HG03520 (cell line): ENCODE measurements around the gene MNAT1.
"Not testable (repeated sequence)": the region's sequence is repeated elsewhere in the genome, so short reads cannot be mapped to it uniquely, and the experiment has no call there.

Source experiments
- ATAC-seq: cut with Tn5 transposase; IDR thresholded peaks from one replicate; pipeline ENCODE4 v1.9.1; 2021; ENCODE audit warnings: mild to moderate bottlenecking, moderate library complexity; ENCODE audit not compliant: unreplicated experiment

The MNAT1 gene

GRCh38 chr14:60734465-60735242 is at the start of gene MNAT1:
Gene MNAT1 (plus strand): TSS chr14:60734761. CDS start chr14:60734863, 102 bp downstream.
- peak; percentile 94 for ATAC-seq

DNA sequence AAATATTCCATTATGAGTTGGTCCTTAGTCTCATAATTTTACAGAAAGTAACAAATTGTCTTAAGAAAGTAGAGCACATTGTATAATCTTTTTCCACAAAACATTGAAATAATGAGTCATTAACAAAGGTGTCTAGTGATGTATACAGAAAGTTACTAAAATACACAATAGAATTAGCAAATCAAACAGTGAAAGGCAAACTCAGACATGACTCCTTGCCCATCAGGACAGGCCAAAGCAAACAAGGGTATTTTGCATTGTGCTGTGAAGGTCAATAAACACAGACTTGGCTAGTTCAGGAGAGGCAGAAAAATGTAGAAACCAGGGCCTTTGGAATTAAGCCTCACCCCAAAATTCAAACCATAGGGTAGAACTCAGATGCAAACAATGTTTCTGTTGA is 47.7 kb upstream of the MNAT1 start:
- ATAC-seq = no peak

DNA sequence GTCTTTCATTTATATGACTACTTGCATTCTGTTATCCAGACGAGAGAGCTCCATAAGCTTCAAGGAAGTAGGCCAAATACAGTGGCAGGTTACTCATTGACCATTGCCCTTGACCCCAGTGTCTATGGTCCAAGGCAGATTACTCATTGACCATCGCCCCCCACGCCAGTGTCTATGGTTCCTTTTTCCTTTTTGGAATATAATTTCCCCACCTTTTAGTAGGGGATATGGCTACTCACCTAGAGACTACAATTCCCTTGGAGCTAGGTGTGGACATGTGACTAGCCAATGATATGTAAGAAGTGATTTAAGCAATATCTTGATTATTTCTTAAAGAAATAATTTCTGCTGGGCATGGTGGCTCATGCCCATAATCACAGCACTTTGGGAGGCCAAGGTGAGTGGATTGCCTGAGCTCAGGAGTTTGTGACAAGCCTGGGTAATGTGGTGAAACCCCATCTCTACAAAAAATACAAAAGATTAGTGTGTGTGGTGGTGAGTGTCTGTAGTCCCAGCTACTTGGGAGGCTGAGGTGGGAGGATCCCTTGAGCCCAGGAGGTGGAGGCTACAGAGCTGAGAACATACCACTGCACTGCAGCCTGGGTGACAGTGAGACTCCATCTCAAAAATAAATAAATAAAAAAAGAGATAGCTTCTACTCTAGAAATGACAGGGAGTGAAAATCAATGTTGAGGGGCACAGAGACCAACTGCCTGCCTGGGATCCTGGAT is 43.0 kb upstream of the MNAT1 start:
- no peak for ATAC-seq

DNA sequence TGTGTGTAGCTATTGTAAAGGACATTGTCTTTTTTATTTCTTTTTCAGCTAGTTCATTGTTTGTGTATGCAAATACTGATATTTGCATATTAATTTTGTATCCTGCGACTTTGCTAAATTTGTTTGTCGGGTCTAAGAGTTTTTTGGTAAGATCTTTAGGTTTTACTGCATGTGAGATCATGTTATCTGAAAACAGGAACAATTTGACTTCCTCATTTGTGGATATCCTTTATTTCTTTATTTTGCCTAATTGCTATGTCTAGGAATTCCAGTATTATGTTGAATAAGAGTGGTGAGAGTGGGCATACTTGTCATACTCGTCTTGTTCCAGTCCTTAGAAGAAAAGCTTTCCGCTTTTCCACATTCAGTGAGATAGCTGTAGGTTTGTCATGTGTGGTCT is 39.2 kb upstream of the MNAT1 start:
- no peak for ATAC-seq

GRCh38 chr14:60700598-60700997 is 34.0 kb upstream of the MNAT1 start:
- no peak for ATAC-seq

GRCh38 chr14:60705100-60705499 is 29.5 kb upstream of the MNAT1 start:
- ATAC-seq = no peak

DNA sequence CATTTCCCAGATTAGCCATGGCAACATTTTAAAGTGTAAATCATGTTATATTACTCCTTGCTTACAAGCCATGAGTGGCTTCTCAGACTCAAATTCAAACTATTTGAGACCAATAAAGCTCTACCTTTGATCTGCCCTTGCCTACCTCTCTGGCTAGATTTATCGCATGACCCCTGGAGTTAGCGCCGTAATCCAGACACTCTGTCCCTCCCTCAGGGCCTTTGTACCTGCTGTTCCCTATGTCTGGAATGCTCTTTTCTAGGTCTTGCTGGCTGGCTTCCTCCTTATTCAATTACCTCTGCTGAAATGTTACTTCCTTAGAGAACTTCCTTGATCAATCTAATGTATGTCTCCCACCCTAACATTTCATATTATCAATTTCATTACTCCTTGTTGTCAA is 26.7 kb upstream of the MNAT1 start:
- no peak for ATAC-seq

- no peak for ATAC-seq
These were observed 24.1 kb upstream of the MNAT1 start for GRCh38 chr14:60710494-60710893.

DNA sequence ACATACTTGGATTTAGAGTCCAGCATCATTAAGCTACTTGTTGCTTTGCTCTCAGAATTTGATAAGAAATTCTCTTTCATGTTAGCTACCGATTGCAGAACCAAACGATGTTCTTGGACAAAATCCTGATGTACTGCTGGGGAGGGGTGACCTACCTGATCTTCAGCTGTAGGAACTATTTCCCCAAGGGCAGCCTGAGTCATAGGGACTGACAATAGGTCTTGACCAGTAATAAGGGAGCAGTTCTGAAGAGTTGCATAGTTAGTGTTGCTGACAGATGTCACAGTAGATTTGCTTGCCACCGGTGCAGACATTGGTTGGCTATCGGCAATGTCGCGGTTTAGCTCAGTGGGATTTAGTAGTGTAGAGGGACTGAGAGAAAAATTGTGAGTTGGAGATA is 21.0 kb upstream of the MNAT1 start:
- no peak for ATAC-seq

DNA sequence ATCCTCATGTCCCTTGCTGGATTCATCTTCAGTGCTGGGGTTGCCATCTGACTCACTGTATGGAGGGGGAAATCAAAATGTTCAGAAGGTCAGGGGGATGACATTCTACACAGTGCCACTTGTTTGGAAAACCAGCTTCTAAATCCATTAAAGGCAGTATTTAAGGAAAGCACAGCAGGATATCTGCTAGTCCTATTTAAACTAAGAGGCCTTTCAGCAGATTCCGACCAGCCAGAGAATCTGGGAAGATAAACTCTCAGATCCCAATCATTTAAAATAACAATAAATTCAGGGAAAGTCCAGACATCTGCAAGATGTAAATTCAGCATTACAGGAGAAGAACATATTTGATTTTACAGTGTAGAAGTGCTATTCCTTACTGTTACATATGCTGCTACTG is 14.2 kb upstream of the MNAT1 start:
- ATAC-seq = no peak

DNA sequence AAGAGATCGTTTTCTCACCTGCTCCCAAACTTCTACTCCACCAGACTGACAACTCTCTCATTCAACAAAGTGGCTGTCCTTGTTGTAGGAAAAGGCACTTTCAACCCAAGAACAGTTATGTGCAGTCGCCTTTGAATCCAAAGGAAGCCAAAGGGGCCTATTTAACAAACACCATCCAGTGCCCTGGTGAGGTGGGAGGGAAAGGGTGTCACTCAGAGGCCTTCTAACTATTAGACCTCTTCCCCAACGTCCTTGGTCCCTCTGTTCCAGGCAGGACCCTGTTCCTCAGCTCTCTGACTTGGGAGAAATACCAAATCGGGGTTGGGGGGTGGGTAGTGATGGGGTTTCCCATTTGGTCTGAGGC is 13.6 kb upstream of the MNAT1 start:
- no peak for ATAC-seq

DNA sequence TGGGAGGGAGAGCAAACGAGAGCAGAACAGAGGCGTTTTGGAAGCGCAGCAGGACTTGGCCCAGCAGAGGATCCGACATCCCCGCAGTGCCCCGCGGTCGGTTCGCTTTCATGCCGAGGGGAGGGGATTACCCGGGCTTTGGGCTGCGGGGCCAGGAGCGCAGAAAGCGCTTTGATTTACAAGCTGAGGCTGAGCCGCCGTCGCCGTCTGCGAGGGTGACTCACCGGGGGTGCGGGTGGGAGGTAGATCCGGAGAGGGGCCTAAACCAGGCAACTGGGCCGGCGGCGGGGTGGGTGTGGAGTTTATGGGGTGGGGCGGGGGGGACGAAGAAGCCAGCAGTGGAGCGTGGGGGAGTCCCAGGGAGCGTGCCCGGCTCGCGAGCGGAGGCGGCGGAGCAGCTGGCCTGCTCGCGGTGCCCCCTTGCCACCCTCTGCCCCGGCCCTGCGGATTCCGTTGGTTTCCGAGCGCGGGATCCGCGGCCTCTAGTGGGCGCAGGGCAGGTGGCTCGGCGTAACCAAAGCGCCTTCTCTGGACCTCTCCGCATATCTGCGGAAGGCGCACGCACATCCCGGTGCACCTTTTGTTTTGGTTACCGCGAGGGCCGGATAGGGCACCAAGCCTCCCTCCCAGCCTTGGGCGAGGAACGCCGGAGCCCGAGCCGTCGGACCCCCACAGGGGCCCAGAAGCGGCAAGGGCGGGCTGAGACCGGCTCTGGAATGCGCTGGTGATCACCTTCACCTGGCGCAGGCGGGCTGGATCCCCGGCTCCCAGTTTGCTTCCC is 13.0 kb upstream of the MNAT1 start:
- no peak for ATAC-seq

DNA sequence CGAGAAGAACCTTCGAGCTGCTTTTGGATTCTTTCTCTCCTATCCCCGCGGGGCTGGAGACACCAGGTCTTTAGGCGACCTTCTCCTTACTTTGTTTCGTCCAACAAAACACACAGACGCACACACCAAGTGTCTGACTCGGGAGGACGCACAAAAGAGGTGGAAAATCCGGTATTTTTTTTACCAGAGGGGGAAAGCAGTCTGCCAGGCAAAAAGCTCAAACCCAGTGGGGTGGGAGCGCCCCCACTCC is 12.5 kb upstream of the MNAT1 start:
- ATAC-seq = no peak

DNA sequence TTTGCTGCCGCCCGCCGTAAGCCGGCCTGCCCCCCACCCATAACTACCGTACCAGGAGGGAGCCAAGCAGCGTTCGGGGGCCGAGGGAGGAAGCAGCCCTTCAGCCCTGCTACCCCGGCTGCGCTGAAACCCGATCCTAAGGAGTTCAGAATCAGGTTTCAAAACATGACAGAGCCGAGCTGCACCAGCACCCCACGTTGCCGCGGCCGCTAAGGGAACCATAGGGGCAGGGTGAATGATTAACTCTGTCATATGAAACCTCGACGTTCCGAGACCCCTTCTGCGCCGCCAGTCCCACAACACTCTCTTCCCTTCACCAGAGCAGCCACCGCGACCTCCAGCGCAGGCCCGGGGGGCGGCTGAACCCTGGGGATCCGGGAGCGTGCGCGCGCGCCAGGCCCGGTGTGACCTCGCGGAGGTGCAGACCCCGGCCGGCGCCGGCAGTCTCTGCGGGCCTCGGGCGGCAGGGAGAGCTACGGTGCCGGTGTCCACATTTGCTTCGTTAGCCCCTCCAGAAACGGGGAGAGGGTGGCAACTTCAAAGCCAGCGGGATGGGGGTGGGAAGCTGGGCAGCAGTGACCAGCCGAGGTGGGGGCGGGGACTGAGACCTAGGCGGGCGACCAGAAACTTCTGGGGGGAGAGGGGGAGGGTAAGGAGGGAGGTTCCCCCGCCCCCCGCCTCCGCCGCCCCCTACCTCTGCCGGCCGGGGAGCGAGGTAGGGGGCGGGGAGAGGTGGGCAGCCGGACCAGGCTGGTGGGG is 12.0 kb upstream of the MNAT1 start:
- ATAC-seq = no peak

- peak; percentile 44 for ATAC-seq
These were observed 11.2 kb upstream of the MNAT1 start for GRCh38 chr14:60723116-60723906.

- ATAC-seq = peak; percentile 42
These were observed 10.5 kb upstream of the MNAT1 start, which contains the start of gene SIX4 for GRCh38 chr14:60723907-60724618. Gene SIX4 (minus strand): TSS chr14:60724351. CDS start chr14:60724074, 277 bp downstream.

DNA sequence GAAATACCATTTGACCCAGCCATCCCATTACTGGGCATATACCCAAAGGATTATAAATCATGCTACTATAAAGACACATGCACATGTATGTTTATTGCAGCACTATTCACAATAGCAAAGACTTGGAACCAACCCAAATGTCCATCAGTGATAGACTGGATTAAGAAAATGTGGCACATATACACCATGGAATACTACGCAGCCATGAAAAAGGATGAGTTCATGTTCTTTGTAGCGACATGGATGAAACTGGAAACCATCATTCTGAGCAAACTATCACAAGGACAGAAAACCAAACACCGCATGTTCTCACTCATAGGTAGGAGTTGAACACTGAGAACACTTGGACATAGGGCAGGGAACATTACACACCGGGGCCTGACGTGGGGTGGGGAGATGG is 3.3 kb upstream of the MNAT1 start:
- not testable (repeated sequence) for ATAC-seq

DNA sequence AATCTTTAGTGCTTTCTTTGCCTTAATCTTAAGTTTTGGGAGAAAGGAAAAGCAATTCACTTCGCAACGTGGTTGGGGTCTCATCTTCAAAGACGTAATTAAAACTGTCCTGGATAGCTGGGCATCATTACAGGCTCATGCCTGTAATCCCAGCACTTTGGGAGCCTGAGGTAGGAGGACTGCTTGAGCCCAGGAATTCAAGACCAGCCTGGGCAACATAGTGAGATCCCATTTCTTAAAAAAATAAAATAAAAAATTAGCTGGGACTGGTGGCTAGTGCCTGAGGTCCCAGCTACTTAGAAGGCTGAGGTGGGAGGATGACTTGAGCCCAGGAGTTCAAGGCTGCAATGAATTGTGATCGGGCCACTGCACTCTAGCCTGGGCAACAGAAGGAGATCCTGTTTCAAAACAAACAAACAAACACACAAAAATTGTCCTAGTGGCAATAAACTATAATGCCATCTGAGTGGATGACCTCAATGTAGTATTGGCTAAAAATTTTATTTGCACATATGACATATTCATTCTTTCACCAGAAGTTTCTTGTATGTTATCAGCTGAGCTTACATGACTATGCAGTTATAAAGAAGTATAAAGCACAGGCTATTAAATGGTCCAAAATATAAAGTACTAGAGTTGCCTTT is 1.6 kb upstream of the MNAT1 start:
- no peak for ATAC-seq

DNA sequence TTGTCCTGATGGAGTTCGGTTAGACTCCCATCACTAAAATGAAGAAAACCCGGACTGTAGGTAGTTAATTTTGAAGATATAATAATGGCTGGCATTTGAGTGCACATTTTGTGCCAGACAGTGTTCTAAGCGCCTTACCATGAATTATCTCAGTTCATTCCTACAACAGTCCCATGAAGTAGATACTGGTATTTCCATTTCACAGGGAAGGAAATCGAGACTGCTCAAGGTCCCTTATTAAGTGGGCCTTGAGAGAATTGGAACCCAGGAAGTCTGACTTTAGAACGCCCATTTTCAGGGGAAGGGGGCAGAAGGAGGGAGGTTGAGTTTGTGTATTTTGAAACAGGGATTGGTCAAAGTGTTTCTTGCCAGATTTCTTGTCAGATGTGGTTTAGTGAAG is 855 bp downstream of the MNAT1 start:
- no peak for ATAC-seq
